Ramos (cell line): ENCODE results near the gene KIAA0513.
"Not testable (repeated sequence)": the region's sequence is repeated elsewhere in the genome, so short reads cannot be mapped to it uniquely, and the experiment has no call there.

Experiments used
- in situ Hi-C: fragments of 300-500 bp; cut with MboI; formaldehyde crosslinking; loops from one replicate; pipeline ENCODE4 v1.14.3; 2022; ENCODE audit warnings: low sequenced_read_pairs; ENCODE audit not compliant: unreplicated experiment

The KIAA0513 gene

DNA sequence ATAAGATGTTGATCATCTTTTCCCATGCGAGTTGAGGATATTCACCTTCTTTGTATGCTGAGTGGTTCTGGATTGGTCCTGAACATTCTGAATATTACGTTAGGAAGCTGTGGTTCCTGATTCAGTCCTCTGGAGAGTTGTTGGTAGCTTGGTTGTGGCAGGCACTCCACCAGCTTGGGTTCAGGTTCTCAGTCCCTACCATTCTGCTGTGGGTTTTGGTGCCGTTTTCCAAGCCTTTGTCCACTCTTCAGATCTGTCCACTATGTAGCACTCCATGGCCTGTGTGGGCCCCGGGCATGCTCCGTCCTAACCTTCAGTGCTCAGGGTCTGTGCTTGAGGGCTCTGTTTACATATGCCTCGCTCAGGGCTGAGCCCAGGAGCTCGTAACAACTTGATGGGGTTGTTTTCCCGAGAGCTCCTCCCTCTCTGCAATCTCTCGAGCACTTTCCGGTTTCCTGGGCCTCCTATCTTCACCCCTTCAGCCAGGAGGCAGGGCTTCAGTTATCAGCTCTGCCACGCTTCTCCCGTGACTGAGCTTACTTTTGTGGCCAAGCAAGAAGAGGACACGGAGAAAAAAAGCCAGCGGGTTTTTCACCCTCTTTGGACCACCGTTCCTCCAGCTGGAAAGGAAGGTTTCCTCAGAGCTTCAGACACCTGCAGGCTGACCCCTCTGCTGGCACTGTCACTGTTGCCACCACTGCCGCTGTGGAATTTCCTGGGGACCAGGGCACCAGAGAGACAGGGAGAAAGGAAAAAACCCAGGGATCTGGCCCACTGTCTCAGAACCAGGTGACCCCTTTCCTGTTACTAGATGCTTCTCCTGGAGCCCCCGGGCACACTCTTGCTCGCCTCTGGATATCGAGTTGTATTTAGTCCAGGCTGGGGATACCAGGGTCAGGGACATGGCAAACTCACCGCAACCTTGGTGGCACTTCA lies 19.6 kb downstream of the KIAA0513 start:
- in situ Hi-C loops, result no loop called here

DNA sequence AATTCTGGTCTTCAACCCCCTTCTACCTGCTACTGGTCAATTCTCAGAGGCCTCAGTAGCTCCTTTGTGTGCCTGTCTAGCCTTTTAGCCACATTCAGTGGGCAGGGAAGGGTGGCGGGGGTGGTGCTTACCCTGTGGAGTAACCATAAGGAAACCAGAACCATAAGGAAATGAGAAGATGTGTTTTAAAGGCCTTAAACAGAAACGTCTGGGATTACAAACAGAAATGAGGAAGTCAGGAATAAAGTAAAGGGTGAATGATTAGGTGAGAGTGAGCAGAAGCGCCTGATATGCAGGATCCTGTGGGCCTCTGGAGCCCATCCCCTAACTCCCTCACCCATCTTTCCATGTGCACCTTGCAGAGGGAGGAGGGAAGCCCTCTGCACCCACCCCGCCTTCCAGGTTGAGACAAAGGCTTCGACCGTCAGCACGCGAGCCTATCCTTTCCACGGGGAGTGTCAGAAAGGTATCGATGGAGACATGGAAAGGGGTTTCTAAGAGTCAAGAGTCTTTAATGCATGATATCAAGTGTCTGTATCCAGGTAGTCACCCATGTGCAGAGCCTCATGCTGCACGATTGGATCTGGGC lies 20.4 kb downstream of the KIAA0513 start:
- in situ Hi-C loops, result no loop called here

DNA sequence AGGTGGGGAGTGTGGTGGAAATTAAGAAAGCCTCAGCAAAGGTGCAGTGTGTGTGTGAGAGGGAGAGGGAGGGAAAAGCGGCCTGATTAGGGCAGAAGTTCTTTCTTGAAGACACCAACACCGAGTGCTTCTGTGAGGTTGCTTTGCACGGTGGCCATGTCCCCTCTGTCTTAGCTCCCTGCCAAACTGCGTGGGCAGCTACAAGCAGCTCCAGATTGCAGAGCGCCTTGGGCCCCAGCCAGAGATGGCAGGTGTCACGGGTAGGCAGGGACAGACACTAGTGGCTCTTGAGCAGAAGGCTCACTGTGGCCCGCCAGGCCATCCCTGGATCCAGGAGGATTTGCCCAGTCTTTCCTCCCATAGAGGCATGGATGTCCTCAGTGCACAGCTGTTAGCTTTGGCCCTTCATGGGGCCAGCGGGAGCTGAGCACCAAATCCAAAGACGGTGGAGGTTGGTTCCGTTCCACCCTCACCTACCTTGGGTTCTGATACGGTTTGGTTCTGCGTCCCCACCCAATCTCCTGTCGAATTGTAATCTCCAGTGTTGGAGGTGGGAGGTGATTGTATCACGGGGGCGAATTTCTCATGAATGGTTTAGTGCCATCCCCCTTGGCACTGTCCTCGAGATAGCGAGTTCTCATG lies 21.4 kb downstream of the KIAA0513 start:
- in situ Hi-C loops, result no loop called here

DNA sequence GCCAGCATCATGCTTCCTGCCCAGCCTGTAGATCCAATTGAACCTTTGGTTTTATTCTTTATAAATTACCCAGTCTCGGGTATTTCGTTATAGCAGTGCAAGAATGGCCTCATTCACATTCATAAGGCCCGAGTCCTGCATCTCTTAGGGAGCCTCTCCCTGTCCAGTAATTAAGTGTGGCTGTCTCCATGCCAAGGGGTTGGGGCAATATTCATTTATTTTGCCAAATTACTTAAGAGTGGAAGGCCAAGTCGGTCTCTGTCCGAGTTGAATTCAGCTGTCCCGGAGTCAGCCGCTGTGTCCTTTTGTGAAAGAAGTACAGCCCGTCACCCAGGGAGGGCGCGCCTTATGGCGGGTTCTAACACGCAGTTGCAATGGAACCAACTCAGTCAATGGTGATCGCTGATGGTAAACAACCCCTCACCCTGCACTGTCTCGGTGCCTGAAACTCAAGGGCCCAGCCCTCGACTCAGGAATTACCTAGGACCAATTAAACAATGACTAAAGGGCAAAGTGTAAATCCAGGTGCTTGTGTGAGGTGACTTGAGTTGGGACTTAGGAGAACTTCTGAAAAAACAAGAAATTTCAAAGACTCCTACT lies 22.2 kb downstream of the KIAA0513 start:
- in situ Hi-C loops, result no loop called here

DNA sequence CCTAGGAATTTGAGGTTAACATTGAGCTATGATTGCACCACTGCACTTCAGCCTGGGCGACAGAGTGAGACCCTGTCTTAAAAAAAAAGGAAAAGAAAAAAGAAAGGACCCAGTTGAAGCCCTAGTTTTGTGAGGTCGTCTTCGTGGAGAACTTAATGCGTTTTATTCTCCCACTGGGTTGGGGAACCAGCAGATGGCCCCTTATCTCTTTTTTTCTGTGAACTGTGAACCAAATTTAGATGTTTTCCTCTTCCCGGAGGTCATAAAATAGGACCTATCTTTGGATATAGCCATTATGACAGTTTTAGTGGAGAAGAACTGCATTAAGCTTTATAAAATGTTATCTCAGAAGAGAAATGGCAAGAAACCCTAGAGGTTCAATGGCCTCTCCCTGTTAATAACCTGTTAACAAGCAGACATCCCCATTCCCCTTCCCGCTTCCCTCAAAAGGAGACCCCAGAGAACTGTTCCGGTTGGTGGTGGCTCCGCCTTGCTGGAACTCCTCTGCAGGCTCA lies 23.5 kb downstream of the KIAA0513 start:
- in situ Hi-C loops, result no loop called here

DNA sequence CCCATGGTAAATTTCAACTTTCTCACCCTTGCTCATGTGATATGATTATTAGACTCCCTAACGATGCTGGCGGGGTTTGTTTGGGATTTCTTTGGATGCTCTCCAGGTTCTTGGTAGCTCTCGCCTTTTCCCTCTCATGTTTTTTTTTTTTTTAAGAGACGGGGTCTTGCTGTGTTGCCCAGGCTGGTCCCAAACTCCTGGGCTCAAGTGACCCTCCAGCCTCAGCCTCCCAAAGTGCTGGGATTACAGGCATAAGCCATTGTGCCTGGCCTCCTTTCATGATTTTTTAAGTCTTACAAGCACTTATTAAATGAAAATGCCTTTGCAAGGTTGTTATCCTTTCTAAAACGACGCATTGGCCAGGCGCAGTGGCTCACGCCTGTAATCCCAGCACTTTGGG lies 24.1 kb downstream of the KIAA0513 start:
- in situ Hi-C loops, result no loop called here

DNA sequence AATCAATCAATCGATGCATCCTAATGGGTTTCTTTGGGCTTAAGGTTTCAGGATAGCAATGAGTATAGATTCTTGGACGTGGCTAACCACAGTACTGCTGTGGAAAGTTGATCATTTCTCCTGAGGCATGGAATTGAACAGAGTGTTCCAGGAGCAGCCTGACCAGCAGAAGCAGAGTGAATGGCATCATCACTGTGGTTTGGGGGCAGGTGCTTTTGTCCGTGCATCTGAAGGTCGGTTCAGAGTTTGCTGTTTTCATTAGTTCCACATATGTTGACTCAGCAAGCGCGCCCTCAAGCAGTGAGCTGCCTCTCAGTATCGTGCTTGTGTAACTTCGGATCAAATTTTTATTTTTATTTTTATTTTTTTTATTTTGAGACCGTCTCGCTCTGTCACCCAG lies 24.9 kb downstream of the KIAA0513 start:
- in situ Hi-C loops, result no loop called here

DNA sequence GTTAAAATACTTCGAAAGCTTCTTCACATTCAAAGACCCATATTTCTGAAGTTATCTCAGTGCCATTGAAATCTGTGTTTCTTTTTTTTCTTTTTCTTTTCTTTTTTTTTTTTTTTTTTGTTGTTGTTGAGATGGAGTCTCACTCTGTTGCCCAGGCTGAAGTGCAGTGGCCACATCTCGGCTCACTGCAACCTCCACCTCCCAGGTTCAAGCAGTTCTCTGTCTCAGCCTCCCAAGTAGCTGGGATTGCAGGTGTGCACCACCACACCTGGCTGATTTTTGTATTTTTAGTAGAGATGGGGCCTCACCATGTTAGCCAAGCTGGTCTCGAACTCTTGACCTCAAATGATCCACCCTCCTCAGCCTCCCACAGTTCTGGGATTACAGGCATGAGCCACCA lies 26.7 kb downstream of the KIAA0513 start:
- in situ Hi-C loops, result not testable (repeated sequence)

DNA sequence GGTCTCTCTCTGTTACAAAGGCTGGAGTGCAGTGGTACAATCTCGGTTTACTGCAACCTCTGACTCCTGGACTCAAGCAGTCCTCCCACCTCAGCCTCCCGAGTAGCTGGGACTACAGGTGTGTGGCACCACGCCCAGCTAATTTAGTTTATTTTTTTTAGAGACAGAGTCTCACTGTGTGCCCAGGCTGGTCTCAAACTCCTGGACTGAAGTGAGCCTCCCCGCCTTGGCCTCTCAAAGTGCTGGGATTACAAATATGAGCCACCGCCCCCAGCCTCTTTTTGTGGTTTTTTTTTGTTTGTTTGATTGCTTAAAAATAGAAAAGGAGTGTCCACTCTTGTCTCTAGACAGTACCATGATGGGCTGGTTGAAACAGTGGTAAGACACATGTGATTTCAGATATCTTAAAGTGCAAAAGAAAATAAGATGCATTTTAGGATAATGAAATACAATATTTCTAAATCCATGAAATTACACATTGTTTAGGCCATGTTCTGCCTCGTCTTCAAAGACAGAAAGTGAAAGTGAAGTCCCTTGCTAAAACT lies 27.4 kb downstream of the KIAA0513 start:
- in situ Hi-C loops, result no loop called here

DNA sequence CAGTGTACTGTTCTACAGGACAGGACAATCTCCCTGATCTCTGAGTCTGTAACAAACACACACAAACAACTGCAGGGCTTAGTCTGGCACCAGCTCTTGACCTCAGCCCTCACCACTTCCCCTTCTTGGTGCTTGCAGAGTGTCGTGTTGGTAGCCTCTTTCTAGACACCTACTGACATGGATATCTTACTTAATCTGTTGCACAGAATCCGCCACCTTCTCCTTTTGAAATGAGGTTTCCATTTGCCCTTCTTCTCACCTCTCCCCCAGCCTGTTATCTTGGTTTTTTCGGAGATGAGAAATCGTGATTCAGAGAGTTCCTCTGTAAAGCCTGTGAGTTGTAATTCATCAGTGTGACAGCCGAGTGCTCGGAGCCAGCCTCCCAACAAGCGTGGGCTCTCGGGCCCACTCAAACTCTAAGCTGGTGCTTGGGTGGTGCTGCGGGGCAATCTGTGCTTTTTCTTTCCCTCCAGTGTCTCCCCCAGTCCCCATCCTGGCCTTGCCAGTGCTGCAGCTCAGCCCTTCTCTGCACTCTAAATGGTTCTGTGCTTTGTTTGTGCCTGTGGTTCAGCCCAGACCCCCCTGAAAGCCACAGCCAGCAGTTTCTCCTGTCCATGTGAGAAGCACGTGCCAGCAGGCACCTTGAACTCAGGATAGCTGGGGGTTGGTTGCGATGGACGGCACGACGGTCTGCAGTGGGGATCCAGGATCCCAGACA lies 28.1 kb downstream of the KIAA0513 start:
- in situ Hi-C loops, result no loop called here

DNA sequence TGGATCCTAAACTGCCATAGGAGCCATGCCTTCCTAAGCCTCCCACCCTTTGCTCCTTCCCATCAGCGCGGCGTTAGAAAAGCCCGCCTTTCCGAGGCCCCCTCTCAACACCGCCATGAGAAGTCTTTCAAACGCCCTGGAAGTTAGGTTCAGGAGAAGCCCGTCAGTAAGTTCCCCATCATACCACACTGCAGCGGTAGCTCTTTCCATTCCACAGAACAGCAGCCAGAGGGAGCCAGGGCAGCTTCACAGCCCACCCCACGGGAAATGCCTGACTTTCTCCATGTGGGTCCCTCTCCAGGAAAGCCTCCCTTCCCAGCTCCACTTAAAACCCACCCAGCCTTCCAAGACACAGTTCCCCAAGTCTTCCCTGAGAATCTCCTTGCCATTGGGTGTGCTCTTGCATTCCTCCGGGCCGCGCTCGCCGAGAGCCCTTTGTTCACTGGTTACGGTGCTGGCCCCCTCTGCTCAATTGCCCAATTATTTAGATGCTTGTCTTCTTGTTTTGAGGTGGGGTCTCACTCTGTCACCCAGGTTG lies 28.7 kb downstream of the KIAA0513 start:
- in situ Hi-C loops, result no loop called here

DNA sequence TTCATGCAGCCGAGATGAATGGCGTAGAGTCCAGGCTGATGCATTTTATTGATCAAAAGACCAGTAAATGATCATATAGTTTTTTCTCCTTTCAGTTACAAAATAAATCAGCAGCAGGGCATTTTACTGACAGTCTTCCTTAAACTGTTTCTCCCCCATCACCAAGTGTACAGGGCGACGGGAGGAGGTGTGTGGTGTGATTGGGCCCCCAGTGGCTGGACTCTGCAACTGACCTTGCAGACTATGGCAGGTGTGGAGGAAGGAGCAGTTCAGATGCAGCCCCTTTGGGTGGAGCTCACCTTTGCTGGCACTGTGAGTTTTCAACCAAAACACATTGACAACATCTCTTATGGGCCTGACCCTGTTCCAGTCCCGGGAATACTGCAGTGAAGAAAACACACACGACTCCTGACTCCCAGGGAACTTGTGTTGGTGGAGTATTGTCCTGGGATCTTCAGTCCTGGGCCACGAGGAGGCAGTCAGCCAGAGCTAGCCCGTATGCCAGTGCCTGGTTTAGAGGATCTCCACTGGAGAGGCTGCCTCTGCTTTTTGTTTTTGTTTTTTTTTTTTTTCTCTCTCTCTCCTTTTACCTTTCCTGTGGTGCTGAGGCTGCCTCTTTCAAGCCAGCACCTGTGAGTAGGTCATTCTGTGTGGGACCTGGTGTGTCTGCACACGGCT lies 29.8 kb downstream of the KIAA0513 start:
- in situ Hi-C loops, result no loop called here

DNA sequence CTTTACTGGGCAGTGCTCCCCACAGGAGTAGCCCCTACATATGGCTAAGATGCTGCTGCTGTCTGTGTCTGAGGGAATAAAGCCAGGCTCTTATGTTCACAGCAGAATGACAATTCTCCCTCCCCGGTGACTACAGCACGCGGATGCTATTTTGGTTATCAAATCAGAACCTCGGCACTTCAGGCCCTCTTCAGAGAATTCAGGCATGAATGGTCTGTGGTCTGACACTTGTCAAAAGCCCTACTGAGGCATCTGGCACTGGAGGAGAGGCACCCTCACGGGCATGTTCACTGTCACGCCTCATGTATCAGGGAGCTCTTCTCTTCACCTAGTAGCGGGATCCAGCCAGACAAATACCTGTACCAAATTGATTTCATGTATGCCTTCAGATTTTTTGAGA lies 30.4 kb downstream of the KIAA0513 start:
- in situ Hi-C loops, result no loop called here

DNA sequence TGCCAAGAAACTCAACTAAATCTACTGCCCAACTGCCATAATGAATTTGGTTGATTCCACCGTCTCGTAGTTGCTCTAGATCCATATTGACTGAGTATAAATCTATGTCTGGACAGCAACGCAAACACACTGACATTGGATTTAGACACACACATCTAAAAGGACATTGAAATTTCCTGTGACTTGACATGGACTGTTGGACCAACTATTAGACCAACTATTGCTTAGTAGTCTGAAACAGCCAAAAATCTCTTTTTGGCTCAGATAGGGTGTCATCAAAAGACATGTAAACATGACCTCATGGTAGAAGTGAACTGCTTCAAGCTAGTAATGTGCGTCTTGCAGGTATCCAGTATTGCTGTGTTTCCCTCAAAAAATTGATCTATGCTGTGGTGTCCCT lies 31.3 kb downstream of the KIAA0513 start:
- in situ Hi-C loops, result no loop called here

DNA sequence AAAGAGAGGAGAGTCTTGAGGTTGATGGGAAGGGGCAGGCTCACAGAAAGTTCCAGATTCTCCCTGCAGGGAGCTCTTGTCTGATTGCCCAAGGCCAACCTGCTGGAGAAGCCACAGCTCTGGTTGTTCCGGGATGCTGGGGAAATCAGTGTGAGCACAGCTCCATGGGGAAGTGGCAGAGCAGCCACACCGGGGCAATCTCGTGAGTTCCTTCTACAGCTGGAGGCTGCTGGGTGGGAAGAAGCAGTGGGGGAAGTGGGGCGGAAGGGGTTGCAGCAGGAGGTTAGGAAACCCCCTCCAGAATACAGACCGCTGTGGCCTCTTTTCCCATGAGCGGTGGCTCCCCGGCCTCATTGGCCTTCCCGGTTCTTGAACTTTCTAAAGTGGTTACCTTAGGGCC lies 34.0 kb downstream of the KIAA0513 start:
- in situ Hi-C loops, result no loop called here

DNA sequence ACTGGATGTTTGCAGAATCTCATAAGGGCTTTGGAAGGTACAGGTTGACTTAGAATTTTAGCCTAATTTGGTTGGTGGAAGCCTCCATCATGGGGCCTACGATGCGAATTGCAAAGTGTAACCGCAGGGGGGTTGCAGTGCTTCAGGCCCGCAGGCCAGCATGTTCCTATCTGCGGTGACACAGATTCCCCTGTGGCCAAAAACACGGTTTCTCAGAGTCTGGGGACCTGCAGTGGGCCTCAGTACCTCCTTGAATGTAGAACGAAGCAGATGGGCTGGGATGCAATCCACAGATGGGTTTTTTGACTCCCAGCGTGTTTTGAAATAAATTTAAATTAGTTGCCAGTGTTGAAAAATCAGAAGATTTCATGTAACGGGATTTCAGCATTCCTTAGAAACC lies 34.7 kb downstream of the KIAA0513 start:
- in situ Hi-C loops, result no loop called here

DNA sequence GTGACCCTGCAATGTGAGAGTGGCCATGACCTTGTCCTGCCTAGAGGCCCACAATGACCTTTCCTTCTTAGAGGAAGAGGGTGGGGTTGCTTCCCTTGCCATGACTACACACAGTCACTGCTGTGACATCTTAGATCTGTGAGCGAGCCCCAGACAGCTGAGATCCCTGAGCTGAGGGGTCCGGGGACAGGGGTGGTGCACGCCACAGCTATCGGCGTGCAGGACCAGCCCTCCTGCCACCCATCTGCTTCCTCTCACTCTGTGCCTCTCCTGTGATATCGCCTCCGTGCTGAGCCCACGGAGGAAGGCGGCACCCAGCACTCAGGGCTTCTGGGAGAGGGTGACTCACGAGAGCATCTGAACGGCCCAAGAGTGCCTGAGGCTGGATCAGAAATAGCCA lies 35.2 kb downstream of the KIAA0513 start:
- in situ Hi-C loops, result no loop called here

DNA sequence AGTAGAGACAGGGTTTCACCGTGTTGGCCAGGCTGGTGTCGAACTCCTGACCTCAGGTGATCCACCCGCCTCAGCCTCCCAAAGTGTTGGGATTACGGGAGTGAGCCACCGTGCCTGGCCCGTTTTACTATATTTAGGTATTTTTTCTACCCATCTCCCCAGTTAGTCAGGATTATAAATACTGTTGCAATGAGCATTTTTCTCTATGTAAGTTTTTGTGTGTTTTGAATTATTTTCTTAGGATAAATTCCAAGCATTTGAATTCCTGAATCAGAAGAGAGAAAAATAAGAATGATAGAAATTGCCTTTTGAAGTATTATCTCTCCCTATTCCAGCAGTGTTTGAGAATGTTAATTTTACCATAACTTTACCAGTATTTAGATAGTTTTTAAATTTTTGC lies 36.6 kb downstream of the KIAA0513 start:
- in situ Hi-C loops, result no loop called here

DNA sequence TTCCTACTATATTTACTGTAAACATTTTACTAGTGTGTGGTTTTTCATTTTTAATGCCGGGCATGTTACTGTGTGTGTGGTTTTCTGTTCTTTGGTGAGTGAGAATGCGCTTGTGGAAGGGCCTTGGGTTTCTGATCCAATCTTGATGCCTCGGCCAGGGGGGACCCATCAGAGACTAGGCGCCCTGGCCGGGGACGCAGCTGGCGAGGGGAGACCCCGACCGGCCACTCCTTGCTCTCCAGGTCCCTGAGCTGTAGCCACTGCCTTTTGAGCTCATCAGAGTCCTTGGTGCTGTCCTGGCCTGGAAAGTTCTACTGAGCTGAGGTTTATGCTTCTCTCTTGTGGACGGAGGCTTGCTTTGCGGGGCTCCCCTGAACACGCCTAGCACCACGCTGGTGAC lies 37.5 kb downstream of the KIAA0513 start:
- in situ Hi-C loops, result no loop called here
